Measurements from ENCODE around the gene TNRC18. TPM values are rescaled to one million over a fixed set of nuclear protein-coding genes. Genes with fewer than 3 reads are reported as not detected.

TNRC18 gene
- total and polyA plus RNA-seq, 4 donors, result 2.3 to 37.1 (median 20.4) TPM

- TF ChIP-seq HNF4A (conservative IDR thresholded peaks at IDR 0.05) (no peak), NR2F2 (IDR thresholded peaks at IDR 0.05) (no peak)
Observed at GRCh38 chr7:5437987-5438386, 14.4 kb upstream of the TNRC18 start (continued).

- no peaks in the 10 kb centered on the region for H3K36me3 ChIP-seq (ENCODE audit: control insufficient read depth in 4 of 4, insufficient read depth in 3 of 4, low read depth in 1 of 4, low read length in 3 of 4)
- peaks cover 0 to 6% (median 0%) of the 10 kb centered on the region in 4 donors for H3K4me1 ChIP-seq (ENCODE audit: control insufficient read depth in 4 of 4, insufficient read depth in 4 of 4, low read length in 3 of 4)
- no peak overlapping the region for H3K27ac ChIP-seq (ENCODE audit: low read depth in 1 of 2, low read length in 2 of 2)
- no peak for DNase-seq (ENCODE audit: low spot score)
- TF ChIP-seq GABPA (IDR thresholded peaks at IDR 0.05 in 1 of 2, conservative IDR thresholded peaks at IDR 0.05 in 1 of 2), result no peak
- TF ChIP-seq RAD21 (IDR thresholded peaks at IDR 0.05), result no peak
- no peak for TF ChIP-seq ZBTB33 (IDR thresholded peaks at IDR 0.05)
- TF ChIP-seq HNF4G (IDR thresholded peaks at IDR 0.05), result no peak
- no peak for TF ChIP-seq EGR1 (IDR thresholded peaks at IDR 0.05; ENCODE audit: low read depth in 2 of 2)
- TF ChIP-seq FOXA1 (IDR thresholded peaks at IDR 0.05), result no peak
- no peak for TF ChIP-seq CTCF (IDR thresholded peaks at IDR 0.05; ENCODE audit: low read depth, low read length, missing input control)
- TF ChIP-seq REST (IDR thresholded peaks at IDR 0.05), result no peak
- TF ChIP-seq MAX (IDR thresholded peaks at IDR 0.05), result no peak
- TF ChIP-seq NR2F2 (IDR thresholded peaks at IDR 0.05), result no peak
- no peak for TF ChIP-seq FOXA2 (IDR thresholded peaks at IDR 0.05)
- no peak for TF ChIP-seq TAF1 (conservative IDR thresholded peaks at IDR 0.05)
- TF ChIP-seq JUND (IDR thresholded peaks at IDR 0.05), result no peak
- TF ChIP-seq SP1 (IDR thresholded peaks at IDR 0.05), result no peak
- TF ChIP-seq HNF4A (conservative IDR thresholded peaks at IDR 0.05), result no peak
- TF ChIP-seq YY1 (IDR thresholded peaks at IDR 0.05), result no peak
- no peak for TF ChIP-seq RXRA (IDR thresholded peaks at IDR 0.05)
- no peak for TF ChIP-seq ATF3 (IDR thresholded peaks at IDR 0.05)
- no peak overlapping the region for H3K9ac ChIP-seq (ENCODE audit: low read depth in 1 of 2, low read length in 2 of 2)
- H3K27me3 ChIP-seq (ENCODE audit: control insufficient read depth in 4 of 4, insufficient read depth in 4 of 4, low read length in 3 of 4), result no peaks in the 10 kb centered on the region
- peaks cover 0 to 3% (median 0%) of the 10 kb centered on the region in 4 donors for H3K9me3 ChIP-seq (ENCODE audit: control insufficient read depth in 4 of 4, low read length in 3 of 4)
- no peak overlapping the region for H3K4me3 ChIP-seq (ENCODE audit: low read depth in 1 of 3, low read length in 3 of 3)
- 97% methylated on average over 6 of the region's 6 CpGs for WGBS
Observed at GRCh38 chr7:5437348-5437892, 13.8 kb upstream of the TNRC18 start.

Measured in liver (tissue), 9 donors.